T-cell (primary cell): ENCODE results near the gene PLSCR2. TPM values are rescaled to one million over a fixed set of nuclear protein-coding genes. Genes with fewer than 3 reads are reported as not detected.

Experiments used
- ATAC-seq, 4 experiments: fragments of 200-7000 bp in 3 of 4; fragments of 150-1000 bp in 1 of 4; cut with Tn5 transposase; replicated peaks in 1 of 4; 1 replicate in 3 of 4; 2 replicates in 1 of 4; pipeline ENCODE4 v1.10.0; 2021; ENCODE audit warnings: moderate library complexity in 3 of 4, mild to moderate bottlenecking in 2 of 4, moderate number of reproducible peaks in 1 of 4
- CTCF ChIA-PET, 2 donors: fragments of 300-600 bp; sonication (Branson Sonifier 250); formaldehyde crosslinking; loops; one replicate each; lab custom pipeline; 2022; ENCODE audit warnings: antibody characterized with exemption in 2 of 2; lab: Charles Lee
- POLR2A ChIA-PET, 2 donors: fragments of 300-600 bp; sonication (Branson Sonifier 250); formaldehyde crosslinking; loops; one replicate each; lab custom pipeline; 2022; ENCODE audit warnings: antibody characterized with exemption in 2 of 2; lab: Charles Lee
- DNase-seq, 35 experiments: peaks; one replicate each; pipeline versions ENCODE4 v3.0.0 to v3.0.0-alpha.2; 2013 to 2023
- H3K27ac ChIP-seq: one replicate; pipeline ENCODE4 v1.5.1; 2013; ENCODE audit warnings: low read length
- H3K27me3 ChIP-seq, 2 experiments: replicated peaks in 1 of 2; 1 replicate in 1 of 2; 2 replicates in 1 of 2; pipeline versions ENCODE4 v1.6.1 to v1.7.0; 2013; ENCODE audit warnings: low read length in 1 of 2, mixed read lengths in 1 of 2; ENCODE audit not compliant: control insufficient read depth in 2 of 2, insufficient read depth in 2 of 2; ENCODE audit errors: extremely low read depth in 1 of 2
- H3K36me3 ChIP-seq, 2 donors: 1 replicate in 1 of 2; 2 replicates in 1 of 2; pipeline versions ENCODE4 v1.6.1 to v1.7.0; 2013; ENCODE audit warnings: low read length in 1 of 2; ENCODE audit not compliant: control insufficient read depth in 2 of 2, insufficient read depth in 1 of 2; ENCODE audit errors: extremely low read depth in 1 of 2
- H3K4me1 ChIP-seq, 2 experiments: 1 replicate in 1 of 2; 2 replicates in 1 of 2; pipeline versions ENCODE4 v1.6.1 to v1.7.0; 2013; ENCODE audit warnings: low read length in 2 of 2, mixed read lengths in 1 of 2; ENCODE audit not compliant: insufficient read depth in 2 of 2, control insufficient read depth in 1 of 2; ENCODE audit errors: extremely low read depth in 1 of 2
- H3K4me3 ChIP-seq, 2 donors: 1 replicate in 1 of 2; 2 replicates in 1 of 2; pipeline versions ENCODE4 v1.5.1 to v1.7.0; 2013; ENCODE audit warnings: mild to moderate bottlenecking in 2 of 2, low read length in 1 of 2, moderate library complexity in 1 of 2; ENCODE audit not compliant: control insufficient read depth in 1 of 2; ENCODE audit errors: extremely low read depth in 1 of 2
- H3K9me3 ChIP-seq: 2 replicates; pipeline ENCODE4 v1.7.0; 2013
- H3K27ac Mint-ChIP-seq, 2 donors: one replicate each; pipeline ENCODE4 v1.8.0; 2020 to 2021; ENCODE audit warnings: mild to moderate bottlenecking in 2 of 2, mixed read lengths in 2 of 2
- H3K27me3 Mint-ChIP-seq, 2 donors: one replicate each; pipeline ENCODE4 v1.8.0; 2021 to 2022; ENCODE audit warnings: mixed read lengths in 2 of 2
- H3K36me3 Mint-ChIP-seq: one replicate; pipeline ENCODE4 v1.8.0; 2021; ENCODE audit warnings: mixed read lengths
- H3K4me1 Mint-ChIP-seq, 3 donors: one replicate each; pipeline ENCODE4 v1.8.0; 2020 to 2022; ENCODE audit warnings: mixed read lengths in 3 of 3, mild to moderate bottlenecking in 1 of 3
- H3K4me3 Mint-ChIP-seq, 3 donors: one replicate each; pipeline ENCODE4 v1.8.0; 2020 to 2022; ENCODE audit warnings: mild to moderate bottlenecking in 3 of 3, mixed read lengths in 3 of 3, moderate library complexity in 3 of 3
- H3K9me3 Mint-ChIP-seq, 3 donors: one replicate each; pipeline ENCODE4 v1.8.0; 2020 to 2022; ENCODE audit warnings: mixed read lengths in 3 of 3
- WGBS: methylation state at CpG from one replicate; pipeline ENCODE4 v1.1.5; 2013; ENCODE audit warnings: missing lambda C conversion rate; ENCODE audit not compliant: insufficient coverage; 5-methylcytosine and 5-hydroxymethylcytosine counted together
- total RNA-seq, 35 experiments: library from RNA in 6 of 35; stranded (reverse) in 6 of 35; fragments of 120-200 nt in 1 of 35; gene quantifications; one replicate each; pipeline versions ENCODE4 v1.2.1 to v1.2.4 and lab custom pipeline; 2013 to 2026

Gene PLSCR2
- total RNA-seq, 5 donors from 2014 or later (not counting 1 experiment from before 2014, with no cell fraction given): 0.63 to 1.2 TPM; not detected in 3

- ATAC-seq: no peak
- Histone ChIP-seq H3K4me3 (no peak overlapping the region), H3K9me3 (no peaks in the 10 kb centered on the region), H3K27me3 (no peaks in the 10 kb centered on the region), H3K27ac (no peak overlapping the region), H3K4me1 (peaks cover 0 to 14% of the 10 kb centered on the region in 2 experiments), H3K36me3 (no peaks in the 10 kb centered on the region)
- no CpG with 5 or more reads among the region's 1 CpG for WGBS
- no peak for DNase-seq
- ChIA-PET CTCF (interaction anchor here in 1 of 2 donors (0.6 kb wide), 1 partner anchor 27 kb away, joined by 3 read pairs; no protein-coding TSS in a partner anchor), POLR2A (no interaction called here)
- peaks cover 7 to 16% (median 14%) of the 10 kb centered on the region in 3 donors for H3K4me1 Mint-ChIP-seq
- peaks cover 6 to 12% of the 10 kb centered on the region in 2 donors for H3K27me3 Mint-ChIP-seq
- H3K27ac Mint-ChIP-seq: no peak overlapping the region
- peak overlapping the region in 1 of 3 donors; percentile 79 for H3K4me3 Mint-ChIP-seq
- no peaks in the 10 kb centered on the region for H3K9me3 Mint-ChIP-seq
- no peaks in the 10 kb centered on the region for H3K36me3 Mint-ChIP-seq
These were observed 1.7 kb upstream of the PLSCR2 start for GRCh38 chr3:146471012-146471411.

GRCh38 chr3:146470425-146470990 lies 1.1 kb upstream of the PLSCR2 start:
- DNase-seq (no peak), ATAC-seq (no peak)
- H3K36me3 Mint-ChIP-seq: no peaks in the 10 kb centered on the region
- peaks cover 0 to 14% of the 10 kb centered on the region in 2 experiments for H3K4me1 ChIP-seq
- peak overlapping the region in 1 of 2 donors; percentile 40 for H3K27ac Mint-ChIP-seq
- WGBS: 100% methylated on average over 1 of the region's 9 CpGs
- POLR2A ChIA-PET: no interaction called here
- H3K4me1 Mint-ChIP-seq: peaks cover 7 to 20% (median 14%) of the 10 kb centered on the region in 3 donors
- no peaks in the 10 kb centered on the region for H3K9me3 Mint-ChIP-seq
- CTCF ChIA-PET: interaction anchor here in 1 of 2 donors (0.6 kb wide), 1 partner anchor 28 kb away, joined by 3 read pairs; no protein-coding TSS in a partner anchor
- peak overlapping the region; percentile 79 to 83 (median 79) for H3K4me3 Mint-ChIP-seq
- H3K27me3 Mint-ChIP-seq: peaks cover 6 to 7% of the 10 kb centered on the region in 2 donors
- H3K27me3 ChIP-seq: no peaks in the 10 kb centered on the region
- H3K4me3 ChIP-seq: no peak overlapping the region
- H3K36me3 ChIP-seq: no peaks in the 10 kb centered on the region
- no peaks in the 10 kb centered on the region for H3K9me3 ChIP-seq
- H3K27ac ChIP-seq: no peak overlapping the region

DNA sequence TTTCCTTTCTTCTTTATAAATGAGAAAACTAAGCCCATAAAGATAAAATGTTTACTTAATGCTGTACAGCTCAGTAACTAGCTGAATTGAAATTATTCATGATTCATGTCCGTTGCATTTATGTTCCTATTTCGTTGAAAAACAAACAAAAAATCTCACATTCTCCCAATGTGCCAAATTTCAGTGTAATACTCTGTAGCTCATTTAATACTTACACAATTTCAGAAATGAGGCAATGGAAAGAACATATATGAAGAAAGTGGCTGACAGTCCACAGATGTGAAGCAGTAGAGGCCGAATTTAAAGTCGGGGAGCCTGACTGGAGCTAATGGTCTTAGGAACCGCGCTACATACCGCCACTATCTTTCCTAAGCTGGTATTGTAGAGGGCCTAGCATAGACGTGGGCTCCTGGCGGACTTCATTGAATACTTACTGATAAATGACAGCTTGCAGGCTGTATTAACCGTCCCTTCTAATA lies 651 bp downstream of the PLSCR2 start:
- Histone ChIP-seq H3K27me3 (no peaks in the 10 kb centered on the region), H3K27ac (peak overlapping the region; percentile 72), H3K4me1 (peaks cover 0 to 14% of the 10 kb centered on the region in 2 experiments), H3K36me3 (no peaks in the 10 kb centered on the region), H3K9me3 (no peaks in the 10 kb centered on the region), H3K4me3 (peak overlapping the region; percentile 65 to 80)
- H3K9me3 Mint-ChIP-seq: no peaks in the 10 kb centered on the region
- POLR2A ChIA-PET: no interaction called here
- H3K4me3 Mint-ChIP-seq: peak overlapping the region; percentile 79 to 83 (median 79)
- CTCF ChIA-PET: no interaction called here
- 100% methylated on average over 2 of the region's 10 CpGs for WGBS
- DNase-seq (no peak), ATAC-seq (no peak)
- H3K27ac Mint-ChIP-seq: peak overlapping the region in 1 of 2 donors; percentile 85
- peaks cover 7 to 21% (median 14%) of the 10 kb centered on the region in 3 donors for H3K4me1 Mint-ChIP-seq
- no peaks in the 10 kb centered on the region for H3K36me3 Mint-ChIP-seq
- H3K27me3 Mint-ChIP-seq: no peaks in the 10 kb centered on the region

DNA sequence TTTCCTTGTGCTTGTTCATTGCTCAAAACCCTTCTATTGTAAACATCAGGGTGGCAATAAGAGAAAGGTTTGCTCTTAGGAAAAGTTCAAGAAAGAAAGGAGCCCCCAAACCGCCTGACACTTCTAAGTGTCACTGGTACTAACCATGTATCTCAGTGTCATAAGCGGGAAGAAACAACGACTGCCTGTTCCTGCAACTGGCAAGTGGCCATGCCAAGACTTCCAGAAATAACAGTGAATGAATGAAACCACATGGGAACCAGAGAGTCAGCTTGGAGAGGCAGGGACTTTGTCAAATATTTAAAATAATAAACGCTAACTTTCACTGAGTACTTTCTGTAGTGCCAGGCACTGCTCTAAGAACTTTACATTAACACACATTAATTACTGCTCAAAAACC lies 1.1 kb downstream of the PLSCR2 start:
- ChIA-PET CTCF (no interaction called here), POLR2A (no interaction called here)
- peak overlapping the region in 1 of 2 donors; percentile 85 for H3K27ac Mint-ChIP-seq
- Histone ChIP-seq H3K27me3 (no peaks in the 10 kb centered on the region), H3K4me3 (no peak overlapping the region), H3K27ac (no peak overlapping the region), H3K9me3 (no peaks in the 10 kb centered on the region), H3K36me3 (no peaks in the 10 kb centered on the region), H3K4me1 (peaks cover 0 to 14% of the 10 kb centered on the region in 2 experiments)
- H3K4me3 Mint-ChIP-seq: peak overlapping the region; percentile 21 to 79 (median 29)
- ATAC-seq (no peak), DNase-seq (no peak)
- no peaks in the 10 kb centered on the region for H3K27me3 Mint-ChIP-seq
- H3K4me1 Mint-ChIP-seq: peaks cover 7 to 21% (median 14%) of the 10 kb centered on the region in 3 donors
- WGBS: 100% methylated on average over 4 of the region's 4 CpGs
- H3K36me3 Mint-ChIP-seq: no peaks in the 10 kb centered on the region
- H3K9me3 Mint-ChIP-seq: no peaks in the 10 kb centered on the region

GRCh38 chr3:146466604-146467003 lies 2.8 kb downstream of the PLSCR2 start:
- POLR2A ChIA-PET: no interaction called here
- CTCF ChIA-PET: no interaction called here
- no CpG with 5 or more reads among the region's 1 CpG for WGBS
- H3K27me3 ChIP-seq: no peaks in the 10 kb centered on the region
- Mint-ChIP-seq H3K4me3 (no peak overlapping the region), H3K36me3 (no peaks in the 10 kb centered on the region), H3K9me3 (no peaks in the 10 kb centered on the region), H3K4me1 (peaks cover 7 to 21% (median 14%) of the 10 kb centered on the region in 3 donors), H3K27me3 (no peaks in the 10 kb centered on the region), H3K27ac (no peak overlapping the region)
- no peak for ATAC-seq
- no peaks in the 10 kb centered on the region for H3K9me3 ChIP-seq
- H3K4me1 ChIP-seq: peaks cover 0 to 14% of the 10 kb centered on the region in 2 experiments
- no peak for DNase-seq
- no peak overlapping the region for H3K27ac ChIP-seq
- H3K36me3 ChIP-seq: no peaks in the 10 kb centered on the region
- no peak overlapping the region for H3K4me3 ChIP-seq

GRCh38 chr3:146465693-146466465 lies 3.5 kb downstream of the PLSCR2 start:
- H3K36me3 ChIP-seq: no peaks in the 10 kb centered on the region
- Mint-ChIP-seq H3K27me3 (no peaks in the 10 kb centered on the region), H3K36me3 (no peaks in the 10 kb centered on the region), H3K9me3 (no peaks in the 10 kb centered on the region), H3K27ac (no peak overlapping the region), H3K4me3 (no peak overlapping the region), H3K4me1 (peaks cover 7 to 21% (median 14%) of the 10 kb centered on the region in 3 donors)
- ChIA-PET POLR2A (no interaction called here), CTCF (no interaction called here)
- WGBS: no CpG with 5 or more reads among the region's 6 CpGs
- no peak overlapping the region for H3K27ac ChIP-seq
- DNase-seq: no peak
- peaks cover 0 to 14% of the 10 kb centered on the region in 2 experiments for H3K4me1 ChIP-seq
- H3K4me3 ChIP-seq: no peak overlapping the region
- no peaks in the 10 kb centered on the region for H3K9me3 ChIP-seq
- no peaks in the 10 kb centered on the region for H3K27me3 ChIP-seq
- no peak for ATAC-seq
